ENCODE data around the gene MCF2L2. TPM values are rescaled to one million over a fixed set of nuclear protein-coding genes. Genes with fewer than 3 reads are reported as not detected.
A peak's percentile ranks its signal among the peaks of the same experiment; 100 is the strongest.
"Not testable (repeated sequence)": the region's sequence is repeated elsewhere in the genome, so short reads cannot be mapped to it uniquely, and the experiment has no call there.

MCF2L2 gene
- total RNA-seq, 1 experiment from 2014 or later, result 0.24 TPM

- DNase-seq (ENCODE audit: low read depth), result peak; percentile 87
Measured at GRCh38 chr3:183244219-183244618, 184.2 kb downstream of the MCF2L2 start.

- DNase-seq (ENCODE audit: low read depth), result no peak
Measured at GRCh38 chr3:183242431-183242830, 186.0 kb downstream of the MCF2L2 start.

- DNase-seq (ENCODE audit: low read depth), result peak; percentile 12
Measured at GRCh38 chr3:183239046-183239445, 189.4 kb downstream of the MCF2L2 start.

GRCh38 chr3:183233966-183234365, 194.5 kb downstream of the MCF2L2 start:
- DNase-seq (ENCODE audit: low read depth), result peak; percentile 29

DNA sequence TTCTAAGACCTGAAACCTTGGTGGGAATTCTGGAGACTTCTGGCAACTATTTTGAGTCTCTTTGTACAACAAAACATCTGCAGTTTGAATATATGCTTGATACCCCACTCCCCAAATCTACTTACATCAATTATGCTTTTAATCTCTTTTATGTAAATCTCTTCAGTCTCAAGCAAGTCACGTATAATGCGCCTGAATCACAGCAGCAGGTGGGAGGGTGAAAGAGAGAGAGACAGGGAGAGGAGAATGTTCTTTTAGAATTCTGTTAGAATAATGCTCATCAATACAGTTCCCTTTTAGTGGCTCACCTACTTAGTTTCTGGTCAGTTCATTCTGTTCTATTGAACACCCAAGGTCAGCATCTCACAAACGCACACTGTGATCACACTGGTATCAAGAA, 197.6 kb downstream of the MCF2L2 start:
- no peak for DNase-seq (ENCODE audit: low read depth)

GRCh38 chr3:183230251-183230650, 198.2 kb downstream of the MCF2L2 start:
- DNase-seq (ENCODE audit: low read depth), result not testable (repeated sequence)

- DNase-seq (ENCODE audit: low read depth), result no peak
Measured at GRCh38 chr3:183229178-183229577, 199.2 kb downstream of the MCF2L2 start.

DNA sequence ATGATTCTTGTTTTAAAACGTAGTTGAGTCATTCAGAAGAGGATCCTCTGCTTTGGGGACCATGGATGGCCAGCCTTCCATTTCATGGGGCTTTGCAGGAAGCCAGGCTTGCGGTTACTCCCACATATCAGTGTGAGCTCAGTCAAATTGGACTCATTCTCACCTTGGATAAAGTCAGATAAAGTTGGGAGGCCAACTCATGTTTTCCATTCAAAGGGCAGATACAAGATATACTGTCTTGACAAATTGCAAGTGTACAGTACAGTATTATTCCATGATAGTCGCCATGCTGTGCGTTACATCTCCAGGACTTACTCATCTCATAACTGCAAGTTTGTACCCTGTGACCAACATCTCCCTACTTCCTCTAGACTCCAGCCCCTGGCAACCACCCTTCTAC, 200.8 kb downstream of the MCF2L2 start:
- no peak for DNase-seq (ENCODE audit: low read depth)

- DNase-seq (ENCODE audit: low read depth), result no peak
Measured at GRCh38 chr3:183226333-183226890, 202.0 kb downstream of the MCF2L2 start.

DNA sequence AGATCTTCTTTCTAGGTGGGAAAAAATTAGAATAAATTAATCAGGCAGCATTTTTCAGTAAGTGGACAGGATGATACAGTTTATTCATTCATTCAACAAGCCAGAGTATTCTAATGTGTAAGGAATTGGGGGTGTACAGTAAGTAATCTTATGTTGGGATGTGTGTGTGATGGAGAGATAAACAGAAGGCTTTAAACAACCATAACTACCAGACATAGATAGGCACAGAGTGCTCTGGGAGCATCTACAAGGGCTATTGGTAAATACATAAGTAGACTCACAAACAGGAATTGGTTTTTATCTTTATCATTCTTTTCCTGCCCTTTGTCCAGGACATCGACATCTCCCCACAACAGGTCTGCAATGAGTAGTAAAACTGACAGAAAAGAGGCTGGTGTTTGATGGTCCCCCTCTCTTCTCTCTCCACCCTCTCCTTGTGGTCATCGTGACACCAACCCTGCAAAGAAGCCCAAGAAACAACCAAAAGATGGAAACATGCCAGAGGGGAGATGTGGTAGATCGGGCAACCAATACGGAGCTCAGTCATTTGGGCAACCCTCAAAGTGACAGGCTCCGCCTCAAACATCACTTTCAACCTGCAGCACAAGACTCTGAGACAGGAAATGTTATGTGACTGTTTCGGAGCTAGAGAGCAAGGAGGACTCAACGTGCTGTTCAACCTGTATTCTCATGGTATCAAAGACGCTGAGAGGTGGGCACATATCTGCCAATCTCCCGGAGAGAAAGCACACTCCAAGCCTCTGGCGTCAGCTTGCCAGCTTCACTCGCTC, 204.0 kb downstream of the MCF2L2 start:
- DNase-seq (ENCODE audit: low read depth), result no peak

GRCh38 chr3:183222631-183223235, 205.7 kb downstream of the MCF2L2 start:
- DNase-seq (ENCODE audit: low read depth), result no peak

GRCh38 chr3:183220828-183221227, 207.6 kb downstream of the MCF2L2 start:
- DNase-seq (ENCODE audit: low read depth), result no peak

GRCh38 chr3:183218826-183219225, 209.6 kb downstream of the MCF2L2 start:
- DNase-seq (ENCODE audit: low read depth), result no peak

DNA sequence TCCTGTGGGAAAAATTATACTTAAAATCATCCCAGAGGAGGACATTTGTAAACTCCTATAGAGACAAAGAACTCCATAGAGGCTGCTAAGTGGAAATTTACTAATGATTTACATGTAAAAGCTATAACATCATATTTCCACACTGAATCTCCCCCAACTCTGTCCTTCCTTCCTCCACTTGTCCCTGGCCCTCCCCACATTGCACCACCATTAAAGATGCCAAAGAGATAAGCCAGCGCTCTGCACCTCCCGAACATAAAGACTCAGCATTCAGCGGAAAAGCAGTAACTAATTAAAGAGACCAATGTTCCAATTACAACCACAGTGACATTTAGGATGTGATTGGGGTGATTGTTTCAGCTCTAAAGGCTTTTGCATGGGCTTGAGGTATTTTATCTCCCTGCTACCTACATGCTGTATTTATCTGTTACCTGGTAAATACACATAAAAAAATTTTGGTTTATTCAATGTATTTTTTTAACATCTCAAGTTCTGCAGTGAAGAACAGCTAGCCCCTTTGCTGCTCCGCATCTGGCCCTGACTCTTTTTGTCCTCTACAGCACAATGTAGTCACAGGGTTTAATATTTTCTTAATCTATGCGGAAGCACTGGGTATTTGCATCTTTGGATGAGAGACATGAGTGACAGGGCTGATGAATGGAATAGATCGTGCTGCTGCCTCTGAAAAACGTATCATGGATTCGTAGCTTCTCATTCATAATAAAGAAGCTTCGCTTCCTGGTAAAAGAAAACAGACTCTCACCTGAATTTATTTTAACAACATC, 210.7 kb downstream of the MCF2L2 start:
- no peak for DNase-seq (ENCODE audit: low read depth)

DNA sequence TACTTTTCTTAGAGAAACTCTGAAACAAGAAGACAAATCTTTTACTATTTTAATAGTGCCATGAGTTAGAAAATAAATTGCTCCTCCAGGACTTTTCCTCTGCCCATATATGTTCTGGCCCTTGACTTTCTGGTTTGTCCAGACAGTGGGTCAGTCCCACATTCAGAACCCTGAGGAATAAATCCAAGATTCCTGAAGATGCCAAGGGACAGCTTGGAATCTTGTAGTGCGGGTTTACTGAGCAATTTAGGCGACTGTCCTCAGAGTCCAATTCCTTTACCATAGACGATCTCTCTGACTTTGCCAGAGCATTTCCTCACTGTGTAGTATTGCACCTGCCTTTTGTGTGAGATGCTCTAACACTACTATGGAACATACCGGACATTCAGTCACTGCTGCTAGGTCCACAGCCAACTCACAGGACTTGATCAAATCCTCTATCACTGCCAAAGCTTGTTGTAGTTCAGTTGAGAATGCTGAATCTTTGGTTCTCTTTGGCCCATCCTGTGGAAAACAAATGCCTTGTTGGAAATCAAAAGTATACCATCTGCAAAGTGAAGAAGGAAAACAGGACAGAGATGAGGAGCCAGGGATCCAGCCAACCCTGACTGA, 212.7 kb downstream of the MCF2L2 start:
- DNase-seq (ENCODE audit: low read depth), result no peak

GRCh38 chr3:183214277-183214612, 214.2 kb downstream of the MCF2L2 start:
- no peak for DNase-seq (ENCODE audit: low read depth)

DNA sequence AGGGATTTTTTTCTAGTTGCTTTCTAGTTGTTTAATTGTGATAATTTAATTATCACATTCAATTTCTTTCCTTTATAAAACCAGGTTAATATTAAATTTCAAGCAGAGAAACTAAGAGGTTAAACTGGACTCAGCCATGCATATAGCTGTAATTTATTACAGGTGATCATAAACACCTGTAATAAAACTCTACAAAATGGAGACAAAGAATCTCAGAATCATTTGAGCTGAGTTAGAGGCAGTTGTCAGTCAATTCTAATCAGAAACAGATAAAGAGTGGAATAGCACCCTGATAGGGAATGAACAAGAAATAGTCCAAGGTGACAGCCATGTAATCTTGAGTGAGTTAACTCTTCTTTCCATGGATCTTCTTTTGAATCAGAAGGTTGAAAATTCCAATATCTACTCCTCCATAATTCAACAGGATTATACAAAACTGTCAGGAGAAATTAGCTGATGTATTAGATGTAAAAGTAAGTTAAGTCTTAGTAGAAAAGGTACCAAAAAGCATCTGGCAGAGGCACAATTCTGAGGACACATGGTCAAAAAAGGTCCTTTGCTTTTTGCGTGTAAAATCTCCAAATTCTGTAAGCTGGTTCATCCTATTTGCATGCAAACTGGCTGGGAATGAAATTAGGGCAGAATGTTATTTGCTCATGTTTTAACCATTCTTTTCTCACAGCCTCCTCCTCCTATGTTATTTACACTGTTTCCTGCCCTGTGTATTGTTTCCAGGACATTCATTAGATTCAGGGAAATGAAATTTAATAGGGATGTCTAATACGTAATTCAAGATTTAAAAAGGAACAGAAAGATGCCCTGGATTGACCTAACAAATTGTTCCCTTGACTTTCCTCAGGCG, 214.8 kb downstream of the MCF2L2 start:
- no peak for DNase-seq (ENCODE audit: low read depth)

DNA sequence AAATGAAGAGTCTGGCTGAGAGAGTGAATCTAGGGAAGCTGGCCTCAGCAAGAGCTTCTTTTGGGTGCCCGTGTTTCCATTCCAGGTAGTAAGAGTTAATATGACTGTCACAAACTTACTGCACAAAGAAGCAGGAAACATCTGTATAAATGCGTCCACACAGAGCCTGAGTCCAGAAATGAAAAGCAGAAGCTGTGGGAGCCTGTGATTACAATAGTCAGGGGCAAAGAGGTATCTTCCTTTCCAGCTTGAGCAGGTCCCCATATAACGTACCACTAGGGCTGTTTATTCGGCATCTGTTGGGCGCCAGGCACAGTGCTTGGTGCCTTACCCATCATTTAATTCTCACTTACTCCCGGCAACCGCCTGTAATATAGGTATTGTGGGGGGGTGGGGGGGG, 215.9 kb downstream of the MCF2L2 start:
- no peak for DNase-seq (ENCODE audit: low read depth)

DNA sequence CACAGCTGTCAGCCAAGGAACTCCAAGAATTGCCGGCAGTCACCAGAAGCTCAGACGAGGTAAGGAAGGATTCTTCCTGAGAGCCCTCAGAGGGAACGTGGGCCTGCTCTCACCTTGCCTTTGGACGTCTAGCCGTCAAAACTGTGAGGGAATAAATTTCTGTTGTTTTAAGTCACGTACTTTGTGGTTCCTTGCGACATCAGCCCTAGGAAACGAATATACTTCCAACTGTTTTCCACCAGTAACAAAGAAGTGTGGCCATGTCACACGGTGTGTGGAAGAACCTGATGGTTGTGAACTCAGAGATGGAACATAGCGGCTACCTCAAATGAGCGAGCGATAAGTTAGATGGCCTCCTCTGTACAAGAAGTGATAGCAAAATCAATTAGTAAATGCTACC, 216.3 kb downstream of the MCF2L2 start:
- DNase-seq (ENCODE audit: low read depth), result no peak

- DNase-seq (ENCODE audit: low read depth), result no peak
Measured at GRCh38 chr3:183211352-183211751, 217.1 kb downstream of the MCF2L2 start.

DNA sequence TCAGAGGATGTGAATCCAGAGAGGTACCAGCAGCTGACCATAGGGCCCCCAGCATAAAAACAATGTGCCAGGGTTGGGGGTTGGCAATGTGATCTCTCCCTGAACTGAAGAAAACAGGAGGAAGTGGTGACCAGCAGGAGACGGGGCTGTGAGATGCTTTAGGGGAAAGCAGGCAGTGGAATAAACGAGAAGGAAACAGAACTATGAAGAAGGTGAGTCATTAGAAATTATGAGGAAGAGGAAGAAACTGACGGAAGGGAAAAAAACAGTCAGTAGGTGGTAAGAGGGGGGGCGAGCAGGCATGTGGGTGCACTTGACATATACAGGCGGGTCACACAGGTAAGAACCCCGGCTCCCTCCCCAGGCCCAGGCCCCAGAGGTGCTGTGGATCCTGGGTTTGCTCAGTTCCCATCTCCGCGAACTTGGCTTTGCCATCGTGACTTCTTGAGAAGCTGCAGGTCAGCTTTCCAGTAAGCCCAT, 217.5 kb downstream of the MCF2L2 start:
- DNase-seq (ENCODE audit: low read depth), result no peak
